IMR-90 (cell line): ENCODE data around the gene SDC4. TPM values are rescaled to one million over a fixed set of nuclear protein-coding genes. Genes with fewer than 3 reads are reported as not detected.

Experiments
- ATAC-seq: fragments of 200-7000 bp; cut with Tn5 transposase; 2 replicates; pipeline ENCODE4 v1.9.1; 2020; ENCODE audit warnings: low read depth, mild to moderate bottlenecking, moderate library complexity
- BruUV-seq: library from RNA; stranded (reverse); fragments of 400-500 nt; replicated peaks from 2 replicates; lab custom pipeline; 2021; lab: Mats Ljungman, UMichigan
- CTCF ChIA-PET: fragments of 300-600 bp; formaldehyde crosslinking; extraction: SDS; loops from one replicate; lab custom pipeline; 2021; ENCODE audit warnings: antibody characterized with exemption; lab: Yijun Ruan, JAX
- POLR2A ChIA-PET: fragments of 300-600 bp; sonication (Branson Sonifier 250); formaldehyde crosslinking; loops from one replicate; lab custom pipeline; 2022; ENCODE audit warnings: antibody characterized with exemption; ENCODE audit not compliant: unreplicated experiment; lab: Charles Lee
- DNase-seq: peaks from one replicate; pipeline ENCODE4 v3.0.0; 2013
- H2AFZ ChIP-seq: replicated peaks from 2 replicates; pipeline ENCODE3; 2013; ENCODE audit warnings: low read length, mild to moderate bottlenecking; ENCODE audit not compliant: poor library complexity
- H2AK5ac ChIP-seq: 2 replicates; pipeline ENCODE4 v1.6.1; 2013; ENCODE audit warnings: low read depth, low read length, inconsistent platforms
- H2AK9ac ChIP-seq: replicated peaks from 2 replicates; pipeline ENCODE3; 2013; ENCODE audit warnings: mild to moderate bottlenecking, low read depth, low read length, moderate library complexity; ENCODE audit not compliant: poor library complexity
- H2BK120ac ChIP-seq: 2 replicates; pipeline ENCODE4 v1.6.1; 2013; ENCODE audit warnings: low read depth, low read length, inconsistent platforms
- H2BK15ac ChIP-seq: 3 replicates; pipeline ENCODE4 v1.6.1; 2013; ENCODE audit warnings: low read depth, low read length, inconsistent platforms
- H2BK20ac ChIP-seq: 2 replicates; pipeline ENCODE4 v1.6.1; 2013; ENCODE audit warnings: low read depth, mild to moderate bottlenecking, inconsistent platforms, low read length, moderate library complexity
- H2BK5ac ChIP-seq: 2 replicates; pipeline ENCODE4 v1.6.1; 2013; ENCODE audit warnings: mild to moderate bottlenecking, low read depth, low read length, inconsistent platforms; ENCODE audit not compliant: poor library complexity, severe bottlenecking
- H3K14ac ChIP-seq: replicated peaks from 2 replicates; pipeline ENCODE4 v1.6.1; 2013; ENCODE audit warnings: low read depth, low read length, inconsistent platforms
- H3K18ac ChIP-seq: 2 replicates; pipeline ENCODE4 v1.6.1; 2013; ENCODE audit warnings: low read depth, low read length, control low read depth
- H3K23ac ChIP-seq: 2 replicates; pipeline ENCODE4 v1.6.1; 2013; ENCODE audit warnings: low read depth, low read length, inconsistent platforms
- H3K27ac ChIP-seq: 2 replicates; pipeline ENCODE4 v1.5.1; 2013; ENCODE audit warnings: mild to moderate bottlenecking, control low read depth, low read length; ENCODE audit not compliant: insufficient read depth
- H3K27me3 ChIP-seq: 2 replicates; pipeline ENCODE4 v1.6.1; 2013; ENCODE audit warnings: low read length; ENCODE audit not compliant: control insufficient read depth, insufficient read depth
- H3K36me3 ChIP-seq: 2 replicates; pipeline ENCODE4 v1.6.1; 2013; ENCODE audit warnings: low read length, mixed read lengths; ENCODE audit not compliant: control insufficient read depth, insufficient read depth
- H3K4ac ChIP-seq: 2 replicates; pipeline ENCODE4 v1.6.1; 2013; ENCODE audit warnings: low read depth, low read length, inconsistent platforms
- H3K4me1 ChIP-seq: 2 replicates; pipeline ENCODE4 v1.6.1; 2013; ENCODE audit warnings: low read length, mixed read lengths; ENCODE audit not compliant: control insufficient read depth, insufficient read depth
- H3K4me2 ChIP-seq: 2 replicates; pipeline ENCODE4 v1.6.1; 2013; ENCODE audit warnings: low read depth, mild to moderate bottlenecking, control low read depth, low read length, moderate library complexity
- H3K4me3 ChIP-seq: 2 replicates; pipeline ENCODE4 v1.5.1; 2013; ENCODE audit warnings: low read depth, mild to moderate bottlenecking, control low read depth, low read length, moderate library complexity; ENCODE audit not compliant: insufficient read depth
- H3K56ac ChIP-seq: 2 replicates; pipeline ENCODE4 v1.6.1; 2013; ENCODE audit warnings: low read length, inconsistent platforms; ENCODE audit not compliant: insufficient read depth; ENCODE audit errors: extremely low read depth
- H3K79me1 ChIP-seq, 2 experiments: 2 replicates each; pipeline ENCODE4 v1.6.1; 2013; ENCODE audit warnings: low read length in 2 of 2, inconsistent platforms in 1 of 2, low read depth in 1 of 2
- H3K9ac ChIP-seq: 2 replicates; pipeline ENCODE4 v1.6.1; 2013; ENCODE audit warnings: low read depth, low read length, control low read depth
- H3K9me1 ChIP-seq: 2 replicates; pipeline ENCODE4 v1.6.1; 2013; ENCODE audit warnings: low read length, inconsistent platforms; ENCODE audit not compliant: insufficient read depth
- H3K9me3 ChIP-seq: 2 replicates; pipeline ENCODE4 v1.6.1; 2013; ENCODE audit warnings: low read length; ENCODE audit not compliant: control insufficient read depth, insufficient read depth
- H4K20me1 ChIP-seq: 2 replicates; pipeline ENCODE4 v1.6.1; 2013; ENCODE audit warnings: low read length, inconsistent platforms; ENCODE audit not compliant: insufficient read depth
- H4K5ac ChIP-seq: 2 replicates; pipeline ENCODE4 v1.6.1; 2013; ENCODE audit warnings: mild to moderate bottlenecking, low read depth, low read length, control low read depth
- H4K8ac ChIP-seq, 2 experiments: 2 replicates each; pipeline ENCODE4 v1.6.1; 2013; ENCODE audit warnings: low read depth in 2 of 2, low read length in 2 of 2, control low read depth in 1 of 2, inconsistent platforms in 1 of 2
- H4K91ac ChIP-seq: 2 replicates; pipeline ENCODE4 v1.6.1; 2013; ENCODE audit warnings: low read depth, low read length, inconsistent platforms; ENCODE audit not compliant: insufficient read depth
- BHLHE40 ChIP-seq: fragments of 150-350 bp; IDR thresholded peaks from 2 replicates; pipeline ENCODE4 v1.6.1; 2016; ENCODE audit warnings: mild to moderate bottlenecking, low read depth, low read length
- CEBPB ChIP-seq: IDR thresholded peaks from 2 replicates; pipeline ENCODE4 v1.6.1; 2012; ENCODE audit warnings: low read depth, low read length, improper control_type of control experiment
- CHD1 ChIP-seq: IDR thresholded peaks from 2 replicates; pipeline ENCODE4 v1.6.1; 2012; ENCODE audit warnings: low read depth, low read length, improper control_type of control experiment
- FOS ChIP-seq: fragments of 150-350 bp; IDR thresholded peaks from 2 replicates; pipeline ENCODE4 v1.6.1; 2016; ENCODE audit warnings: low read depth, low read length
- MAFK ChIP-seq: IDR thresholded peaks from 2 replicates; pipeline ENCODE4 v1.6.1; 2012; ENCODE audit warnings: low read depth, low read length, improper control_type of control experiment
- MAZ ChIP-seq: IDR thresholded peaks from 2 replicates; pipeline ENCODE4 v1.6.1; 2012; ENCODE audit warnings: low read depth, mild to moderate bottlenecking, low read length, improper control_type of control experiment, moderate library complexity, borderline replicate concordance
- MXI1 ChIP-seq: IDR thresholded peaks from 2 replicates; pipeline ENCODE4 v1.6.1; 2012; ENCODE audit warnings: low read depth, mild to moderate bottlenecking, low read length, moderate library complexity, borderline replicate concordance
- RAD21 ChIP-seq: IDR thresholded peaks from 2 replicates; pipeline ENCODE4 v1.6.1; 2012; ENCODE audit warnings: low read length, improper control_type of control experiment
- SMC3 ChIP-seq: fragments of 150-350 bp; IDR thresholded peaks from 2 replicates; pipeline ENCODE4 v1.6.1; 2016; ENCODE audit warnings: low read depth, mild to moderate bottlenecking, antibody characterized with exemption, low read length, moderate library complexity
- WGBS, 2 experiments: methylation state at CpG; one replicate each; pipeline versions ENCODE4 v1.1.5 to v1.1.7; 2013; ENCODE audit warnings: missing lambda C conversion rate in 2 of 2; ENCODE audit not compliant: insufficient read length in 1 of 2; ENCODE audit errors: extremely low coverage in 2 of 2; 5-methylcytosine and 5-hydroxymethylcytosine counted together
- dilution Hi-C: fragments of 300-500 bp; cut with HindIII; formaldehyde crosslinking; loops from one replicate; pipeline ENCODE4 v1.14.3; 2018; ENCODE audit warnings: low sequenced_read_pairs; ENCODE audit not compliant: unreplicated experiment
- in situ Hi-C: fragments of 300-500 bp; cut with MboI; formaldehyde crosslinking; loops from 3 replicates; pipeline ENCODE4 v1.14.3; 2019; ENCODE audit warnings: low sequenced_read_pairs, inconsistent platforms, mixed read lengths
- intact Hi-C: fragments of 100-400 bp; cut with micrococcal nuclease; formaldehyde crosslinking; loops from 2 replicates; pipeline ENCODE4 v1.10.0; 2022
- polyA plus RNA-seq, 3 experiments: library from polyadenylated mRNA; depleted of rRNA; stranded (reverse); fragments of >200 nt; gene quantifications; 2 replicates each; pipeline ENCODE4 v1.2.3, GENCODE V29; 2012; ENCODE audit warnings: low replicate concordance in 1 of 3
- total RNA-seq: library from RNA; depleted of rRNA; stranded (reverse); fragments of >200 nt; gene quantifications from 2 replicates; pipeline ENCODE4 v1.2.3, GENCODE V29; 2012
- TF ChIP-seq, protein P1 (sequence below): conservative IDR thresholded peaks from 2 replicates; pipeline ENCODE4 v1.5.1; 2012; ENCODE audit warnings: mild to moderate bottlenecking, low read depth, low read length, improper control_type of control experiment
- TF ChIP-seq, protein P2 (sequence below): fragments of 150-350 bp; IDR thresholded peaks from 2 replicates; pipeline ENCODE4 v1.6.1; 2017; ENCODE audit warnings: mild to moderate bottlenecking, antibody characterized with exemption, low read length, low read depth
- TF ChIP-seq, protein P3 (sequence below): fragments of 150-350 bp; IDR thresholded peaks from 2 replicates; pipeline ENCODE4 v1.6.1; 2016; ENCODE audit warnings: low read depth, mild to moderate bottlenecking, low read length, moderate library complexity, borderline replicate concordance

Gene SDC4
- total and polyA plus RNA-seq, 2 of the 4 experiments (the other 2 are of a cell fraction), result 203 to 265 TPM

DNA sequence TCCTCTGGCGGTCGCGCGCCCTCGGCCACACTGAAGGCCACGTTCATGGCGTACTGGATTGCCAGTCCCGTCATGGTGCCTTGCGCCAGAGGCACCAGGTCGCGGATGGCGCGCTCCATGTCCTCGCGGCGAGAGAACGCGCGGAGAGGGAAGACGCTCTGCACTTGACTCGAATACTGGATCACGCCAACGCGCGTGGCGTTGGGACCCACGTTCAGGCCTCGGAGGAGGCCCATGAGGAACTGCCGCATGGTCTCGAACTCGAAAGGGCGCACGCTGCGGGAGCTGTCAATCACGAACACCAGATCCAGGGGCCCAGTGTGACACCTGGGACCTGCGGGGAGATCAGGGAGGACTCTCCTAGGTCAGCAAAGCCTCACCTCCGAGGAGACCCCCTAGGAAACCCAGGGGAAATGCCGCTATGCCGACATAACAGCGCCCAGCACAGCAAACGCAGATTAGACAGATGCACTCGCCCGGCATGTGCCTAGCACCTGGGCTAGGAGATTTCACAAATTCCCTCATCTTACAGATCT is 43.7 kb downstream of the SDC4 start:
- H3K79me1 ChIP-seq, result no peaks in the 10 kb centered on the region
- no peaks in the 10 kb centered on the region for H4K20me1 ChIP-seq
- POLR2A ChIA-PET, result no interaction called here
- H3K9me3 ChIP-seq, result no peaks in the 10 kb centered on the region
- no peak overlapping the region for H2BK5ac ChIP-seq
- H4K8ac ChIP-seq, result no peak overlapping the region
- no peak overlapping the region for H3K4ac ChIP-seq
- H3K23ac ChIP-seq, result no peak overlapping the region
- peaks cover 2% of the 10 kb centered on the region; the same call in 1 of the 2 replicates for H3K4me1 ChIP-seq
- H3K36me3 ChIP-seq, result no peaks in the 10 kb centered on the region
- no peak overlapping the region for H3K14ac ChIP-seq
- H4K91ac ChIP-seq, result no peak overlapping the region
- H2AFZ ChIP-seq, result peak overlapping the region; percentile 19
- H2BK15ac ChIP-seq, result no peak overlapping the region
- no peak overlapping the region for H4K5ac ChIP-seq
- H3K27me3 ChIP-seq, result peaks cover 57% of the 10 kb centered on the region
- H2BK20ac ChIP-seq, result no peak overlapping the region
- in situ Hi-C loops, result no loop called here
- no peak overlapping the region for H3K4me2 ChIP-seq
- H2AK5ac ChIP-seq, result no peak overlapping the region
- CTCF ChIA-PET, result interaction anchor here (1.1 to 2.7 kb wide), 2 partner anchors 10 to 132 kb away, joined by 4 to 11 read pairs; no protein-coding TSS in a partner anchor
- BruUV-seq, result no TSS peak
- TF ChIP-seq FOS (no peak), MAZ (no peak), MXI1 (no peak), CHD1 (no peak), BHLHE40 (no peak), RAD21 (no peak), MAFK (no peak), CEBPB (no peak), SMC3 (no peak)
- TF ChIP-seq, protein P1, sequence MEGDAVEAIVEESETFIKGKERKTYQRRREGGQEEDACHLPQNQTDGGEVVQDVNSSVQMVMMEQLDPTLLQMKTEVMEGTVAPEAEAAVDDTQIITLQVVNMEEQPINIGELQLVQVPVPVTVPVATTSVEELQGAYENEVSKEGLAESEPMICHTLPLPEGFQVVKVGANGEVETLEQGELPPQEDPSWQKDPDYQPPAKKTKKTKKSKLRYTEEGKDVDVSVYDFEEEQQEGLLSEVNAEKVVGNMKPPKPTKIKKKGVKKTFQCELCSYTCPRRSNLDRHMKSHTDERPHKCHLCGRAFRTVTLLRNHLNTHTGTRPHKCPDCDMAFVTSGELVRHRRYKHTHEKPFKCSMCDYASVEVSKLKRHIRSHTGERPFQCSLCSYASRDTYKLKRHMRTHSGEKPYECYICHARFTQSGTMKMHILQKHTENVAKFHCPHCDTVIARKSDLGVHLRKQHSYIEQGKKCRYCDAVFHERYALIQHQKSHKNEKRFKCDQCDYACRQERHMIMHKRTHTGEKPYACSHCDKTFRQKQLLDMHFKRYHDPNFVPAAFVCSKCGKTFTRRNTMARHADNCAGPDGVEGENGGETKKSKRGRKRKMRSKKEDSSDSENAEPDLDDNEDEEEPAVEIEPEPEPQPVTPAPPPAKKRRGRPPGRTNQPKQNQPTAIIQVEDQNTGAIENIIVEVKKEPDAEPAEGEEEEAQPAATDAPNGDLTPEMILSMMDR, result no peak
- TF ChIP-seq, protein P2, sequence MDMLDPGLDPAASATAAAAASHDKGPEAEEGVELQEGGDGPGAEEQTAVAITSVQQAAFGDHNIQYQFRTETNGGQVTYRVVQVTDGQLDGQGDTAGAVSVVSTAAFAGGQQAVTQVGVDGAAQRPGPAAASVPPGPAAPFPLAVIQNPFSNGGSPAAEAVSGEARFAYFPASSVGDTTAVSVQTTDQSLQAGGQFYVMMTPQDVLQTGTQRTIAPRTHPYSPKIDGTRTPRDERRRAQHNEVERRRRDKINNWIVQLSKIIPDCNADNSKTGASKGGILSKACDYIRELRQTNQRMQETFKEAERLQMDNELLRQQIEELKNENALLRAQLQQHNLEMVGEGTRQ, result no peak
- TF ChIP-seq, protein P3, sequence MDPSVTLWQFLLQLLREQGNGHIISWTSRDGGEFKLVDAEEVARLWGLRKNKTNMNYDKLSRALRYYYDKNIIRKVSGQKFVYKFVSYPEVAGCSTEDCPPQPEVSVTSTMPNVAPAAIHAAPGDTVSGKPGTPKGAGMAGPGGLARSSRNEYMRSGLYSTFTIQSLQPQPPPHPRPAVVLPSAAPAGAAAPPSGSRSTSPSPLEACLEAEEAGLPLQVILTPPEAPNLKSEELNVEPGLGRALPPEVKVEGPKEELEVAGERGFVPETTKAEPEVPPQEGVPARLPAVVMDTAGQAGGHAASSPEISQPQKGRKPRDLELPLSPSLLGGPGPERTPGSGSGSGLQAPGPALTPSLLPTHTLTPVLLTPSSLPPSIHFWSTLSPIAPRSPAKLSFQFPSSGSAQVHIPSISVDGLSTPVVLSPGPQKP, result no peak
- H3K27ac ChIP-seq, result no peak overlapping the region
- WGBS, 2 experiments, result 57% methylated on average over 24 of the region's 43 CpGs; no CpG with 5 or more reads in 1 of the 2 experiments
- H3K9me1 ChIP-seq, result no peaks in the 10 kb centered on the region
- intact Hi-C loops, result no loop called here
- no peak overlapping the region for H3K18ac ChIP-seq
- DNase-seq (no peak), ATAC-seq (no peak)
- peak overlapping the region; percentile 26 for H2AK9ac ChIP-seq
- no peak overlapping the region for H3K56ac ChIP-seq
- dilution Hi-C loops, result no loop called here
- no peak overlapping the region for H2BK120ac ChIP-seq
- H3K4me3 ChIP-seq, result no peak overlapping the region
- no peak overlapping the region for H3K9ac ChIP-seq
